NCI-H146 (cell line): ENCODE measurements around the gene PTEN.
"Not testable (repeated sequence)": the region's sequence is repeated elsewhere in the genome, so short reads cannot be mapped to it uniquely, and the experiment has no call there.

Experiments
- DNase-seq: peaks from one replicate; lab custom pipeline; 2025; lab: John Stamatoyannopoulos, UW

Gene PTEN

GRCh38 chr10:87845624-87845998 is 17.8 kb upstream of the PTEN start:
- DNase-seq, result no peak

GRCh38 chr10:87846023-87846422 is 17.4 kb upstream of the PTEN start:
- peak; percentile 46 for DNase-seq

GRCh38 chr10:87846711-87847110 is 16.7 kb upstream of the PTEN start:
- DNase-seq, result not testable (repeated sequence)

DNA sequence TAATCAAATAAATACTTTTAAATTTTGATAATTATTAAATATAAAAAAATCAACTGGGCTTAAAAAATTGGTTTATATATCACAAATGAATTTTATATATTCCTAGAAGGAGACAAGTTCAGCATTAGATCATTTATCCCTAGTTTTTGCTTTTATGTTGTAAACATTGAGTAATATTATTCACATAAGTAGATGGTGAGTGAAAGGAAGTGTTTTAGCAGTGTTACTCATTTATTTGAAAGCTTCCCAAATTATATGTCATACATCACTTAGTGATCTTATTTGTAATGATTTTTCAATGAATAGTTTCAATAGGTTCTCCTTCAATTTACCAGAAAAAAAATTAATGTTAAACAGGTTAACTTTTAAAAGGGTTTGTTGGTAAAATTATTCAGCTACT is 15.9 kb upstream of the PTEN start:
- DNase-seq, result no peak

GRCh38 chr10:87849001-87849400 is 14.4 kb upstream of the PTEN start:
- no peak for DNase-seq

GRCh38 chr10:87850742-87851205 is 12.7 kb upstream of the PTEN start:
- DNase-seq, result peak; percentile 73

- DNase-seq, result no peak
Measured at GRCh38 chr10:87852089-87852488, 11.3 kb upstream of the PTEN start.

GRCh38 chr10:87855247-87855646 is 8.2 kb upstream of the PTEN start:
- DNase-seq, result not testable (repeated sequence)

DNA sequence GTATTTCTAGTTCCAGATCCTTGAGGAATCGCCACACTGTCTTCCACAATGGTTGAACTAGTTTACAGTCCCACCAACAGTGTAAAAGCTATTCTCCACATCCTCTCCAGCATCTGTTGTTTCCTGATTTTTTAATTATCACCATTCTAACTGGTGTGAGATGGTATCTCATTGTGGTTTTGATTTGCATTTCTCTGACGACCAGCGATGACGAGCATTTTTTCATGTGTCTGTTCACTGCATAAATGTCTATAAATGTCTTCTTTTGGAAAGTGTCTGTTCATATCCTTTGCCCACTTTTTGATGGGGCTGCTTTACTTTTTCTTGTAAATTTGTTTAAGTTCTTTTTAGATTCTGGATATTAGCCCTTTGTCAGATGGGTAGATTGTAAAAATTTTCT is 7.8 kb upstream of the PTEN start:
- DNase-seq, result not testable (repeated sequence)

DNA sequence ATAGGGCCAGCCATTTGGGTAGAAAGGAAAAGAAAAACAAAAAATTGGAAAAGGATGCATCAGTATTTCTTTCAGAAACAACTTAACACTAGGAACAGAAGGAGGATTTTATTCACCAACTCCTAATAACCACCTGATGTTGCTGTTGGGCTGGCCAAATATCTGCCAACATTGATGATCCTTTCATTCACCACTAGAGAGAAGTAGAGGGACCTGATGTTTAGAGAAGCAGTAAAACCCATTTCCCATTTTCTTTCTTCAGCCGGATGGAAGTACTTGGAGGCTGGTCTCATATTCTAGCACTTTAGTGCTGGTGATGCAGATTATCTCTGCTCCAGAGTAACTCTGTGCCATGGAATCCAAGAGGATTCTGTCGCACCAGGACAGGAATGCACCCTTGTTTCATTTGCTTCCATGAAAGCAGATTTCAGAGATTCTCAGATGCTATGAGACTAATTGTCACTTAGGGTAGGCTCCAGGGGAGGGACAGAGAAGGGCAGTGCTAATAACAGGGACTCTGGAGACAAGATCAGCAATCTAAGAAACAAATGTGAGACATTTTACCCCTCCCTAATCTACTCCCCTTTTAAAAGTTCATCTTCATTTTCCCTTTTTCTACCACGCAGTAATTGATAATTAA is 3.1 kb upstream of the PTEN start:
- peak; percentile 51 for DNase-seq

DNA sequence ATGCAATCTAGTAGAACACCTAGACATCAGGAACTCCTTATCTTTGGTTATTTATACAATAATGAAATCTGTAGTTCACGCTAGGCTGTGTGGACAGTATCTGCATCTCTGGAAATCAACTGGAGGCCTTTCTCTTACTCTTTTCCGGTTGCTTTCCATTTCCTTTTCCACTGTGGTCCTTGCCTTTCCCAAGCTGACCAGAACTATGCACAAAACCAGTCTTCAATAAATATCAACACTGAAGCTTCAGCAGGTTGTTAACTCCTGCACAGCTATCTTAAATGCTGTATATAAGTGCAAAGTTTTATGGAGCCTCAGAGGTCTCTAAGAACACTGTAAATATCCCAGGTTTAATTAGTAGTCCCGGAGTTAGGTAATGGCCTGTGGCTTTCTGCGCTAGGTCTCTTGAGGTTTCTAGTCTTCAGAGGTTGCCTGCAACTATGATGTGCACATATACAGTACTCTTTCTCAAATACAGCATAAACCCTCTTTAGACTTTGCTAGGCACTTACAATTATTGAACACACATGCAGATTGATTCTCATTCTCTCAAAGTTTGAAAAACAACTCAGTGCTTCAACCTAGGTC is 2.5 kb upstream of the PTEN start:
- DNase-seq, result no peak

DNA sequence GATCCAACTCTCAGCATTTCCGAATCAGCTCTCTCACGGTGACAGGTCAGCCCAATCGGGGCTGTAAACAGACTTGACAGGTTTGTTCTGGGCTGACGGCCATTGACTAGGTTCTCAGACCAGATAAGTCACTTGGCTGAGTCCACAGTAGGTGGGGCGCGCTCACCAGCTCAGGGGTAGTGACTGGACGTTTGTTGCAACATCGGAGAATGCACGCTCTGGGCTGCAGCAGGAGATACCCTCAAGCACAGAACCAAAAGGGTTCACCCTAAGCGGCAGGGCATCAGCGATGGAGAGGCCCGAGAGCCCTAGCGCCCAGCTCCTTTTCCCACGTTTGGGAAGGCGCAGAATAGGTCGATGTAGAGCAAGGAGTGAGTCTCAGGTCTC is 1.9 kb upstream of the PTEN start:
- no peak for DNase-seq

DNA sequence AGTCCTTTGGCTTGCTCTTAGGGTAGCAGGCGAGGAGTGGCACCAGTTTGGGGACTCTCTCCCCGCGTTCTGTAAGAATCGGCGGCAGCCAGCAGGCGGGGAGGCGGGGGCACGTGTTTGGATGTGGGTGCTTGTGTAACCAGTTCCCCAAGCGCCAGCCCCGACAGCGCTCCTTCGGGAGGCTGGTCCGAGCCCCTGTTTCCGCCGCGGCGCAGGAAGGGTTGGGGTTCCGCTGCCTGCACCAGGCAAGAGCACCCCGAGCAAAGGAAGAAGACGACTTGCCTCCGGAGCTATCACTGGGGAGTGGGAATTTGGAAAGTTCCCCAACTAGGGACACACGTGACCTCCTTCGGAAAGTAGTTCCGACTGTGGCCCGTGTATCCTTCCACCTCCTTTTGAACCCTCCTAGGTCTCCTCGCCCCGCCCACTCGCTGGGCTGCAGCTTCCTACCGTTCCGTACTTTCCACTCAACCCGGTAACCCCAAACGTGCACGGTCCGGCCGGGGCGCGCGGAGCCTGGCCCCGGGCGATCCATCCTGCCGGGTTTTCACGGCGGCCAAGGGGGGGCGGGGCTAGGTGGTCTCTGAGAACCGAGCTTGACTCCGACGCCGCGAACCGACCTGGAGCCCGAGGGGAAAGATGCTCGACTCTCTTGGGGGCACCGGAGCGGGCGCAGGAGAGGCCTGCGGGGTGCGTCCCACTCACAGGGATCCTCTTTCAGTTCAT is 1.3 kb upstream of the PTEN start:
- DNase-seq, result peak; percentile 95

- peak; percentile 79 for DNase-seq
Measured at GRCh38 chr10:87862679-87863052, 759 bp upstream of the PTEN start.

DNA sequence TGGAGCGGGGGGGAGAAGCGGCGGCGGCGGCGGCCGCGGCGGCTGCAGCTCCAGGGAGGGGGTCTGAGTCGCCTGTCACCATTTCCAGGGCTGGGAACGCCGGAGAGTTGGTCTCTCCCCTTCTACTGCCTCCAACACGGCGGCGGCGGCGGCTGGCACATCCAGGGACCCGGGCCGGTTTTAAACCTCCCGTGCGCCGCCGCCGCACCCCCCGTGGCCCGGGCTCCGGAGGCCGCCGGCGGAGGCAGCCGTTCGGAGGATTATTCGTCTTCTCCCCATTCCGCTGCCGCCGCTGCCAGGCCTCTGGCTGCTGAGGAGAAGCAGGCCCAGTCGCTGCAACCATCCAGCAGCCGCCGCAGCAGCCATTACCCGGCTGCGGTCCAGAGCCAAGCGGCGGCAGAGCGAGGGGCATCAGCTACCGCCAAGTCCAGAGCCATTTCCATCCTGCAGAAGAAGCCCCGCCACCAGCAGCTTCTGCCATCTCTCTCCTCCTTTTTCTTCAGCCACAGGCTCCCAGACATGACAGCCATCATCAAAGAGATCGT is 598 bp downstream of the PTEN start:
- peak; percentile 48 for DNase-seq

GRCh38 chr10:87864496-87865059 is 1.2 kb downstream of the PTEN start:
- DNase-seq, result peak; percentile 46

DNA sequence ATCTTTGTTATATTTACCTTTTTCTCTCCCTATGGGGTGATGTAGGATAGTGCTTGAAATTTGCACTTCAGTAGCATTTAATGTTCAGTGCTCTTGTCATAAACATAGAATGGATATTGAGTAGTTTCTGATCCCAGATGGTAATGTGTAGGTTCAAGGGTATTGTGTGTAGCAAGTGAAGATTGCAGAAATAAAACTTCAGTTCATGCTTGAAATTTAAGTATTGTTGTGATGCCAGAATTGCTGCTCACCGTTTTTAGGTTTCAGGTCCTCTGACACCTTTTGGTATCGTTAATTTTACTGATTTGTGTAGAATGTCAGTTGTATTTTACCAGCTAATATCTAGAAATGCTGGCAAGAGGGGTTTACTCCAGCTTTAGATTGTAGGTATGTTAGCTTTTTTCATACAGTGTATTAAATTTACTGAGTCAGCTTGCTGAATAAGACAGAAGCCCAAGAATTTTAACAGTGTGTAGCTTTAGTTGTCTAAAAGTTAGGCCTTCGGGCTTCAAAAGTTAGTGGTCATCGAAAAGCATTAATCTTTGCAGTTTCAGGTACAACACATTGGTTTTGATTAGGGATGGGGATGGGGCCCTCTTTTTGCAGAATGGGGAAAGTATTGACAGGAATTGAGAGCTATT is 1.9 kb downstream of the PTEN start:
- no peak for DNase-seq

- DNase-seq, result no peak
Measured at GRCh38 chr10:87866412-87866974, 3.1 kb downstream of the PTEN start.

DNA sequence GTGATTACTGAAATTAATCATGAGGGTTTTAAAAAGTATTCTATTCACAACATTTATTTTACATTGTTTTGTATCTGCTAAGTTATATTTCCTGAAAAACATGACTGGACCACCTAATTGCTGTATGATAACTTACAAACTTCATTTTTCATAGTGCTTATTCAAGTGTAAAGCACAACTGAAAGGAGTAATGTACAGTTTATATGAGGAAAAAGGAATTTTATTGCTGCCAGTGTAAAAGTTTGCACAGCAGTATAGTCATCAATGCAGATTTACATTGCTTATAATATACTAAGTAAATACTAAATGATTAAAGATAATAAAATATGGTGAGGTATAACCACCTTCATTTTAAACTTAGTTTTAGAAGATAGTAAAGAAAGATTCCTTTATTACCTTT is 4.0 kb downstream of the PTEN start:
- DNase-seq, result no peak

- DNase-seq, result no peak
Measured at GRCh38 chr10:87868277-87868676, 4.9 kb downstream of the PTEN start.

DNA sequence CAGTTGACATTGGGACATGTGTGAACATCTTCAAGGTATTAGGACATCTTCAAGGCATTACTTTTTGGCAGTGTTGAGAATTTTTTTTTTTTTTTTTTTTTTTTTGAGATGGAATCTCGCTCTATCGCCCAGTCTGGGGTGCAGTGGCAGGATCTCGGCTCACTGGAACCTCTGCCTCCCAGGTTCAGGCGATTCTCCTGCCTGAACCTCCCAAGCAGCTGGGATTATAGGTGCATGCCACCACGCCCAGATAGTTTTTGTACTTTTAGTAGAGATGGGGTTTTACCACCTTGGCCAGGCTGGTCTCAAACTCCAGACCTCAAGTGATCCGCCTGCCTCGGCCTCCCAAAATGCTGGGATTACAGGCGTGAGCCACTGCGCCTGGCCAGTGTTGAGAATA is 5.7 kb downstream of the PTEN start:
- not testable (repeated sequence) for DNase-seq
